ENCODE results near the gene HEXIM1.
"Not testable (repeated sequence)": the region's sequence is repeated elsewhere in the genome, so short reads cannot be mapped to it uniquely, and the experiment has no call there.

Gene HEXIM1

GRCh38 chr17:45117848-45118646, 30.2 kb upstream of the HEXIM1 start:
- no peak for TF ChIP-seq POLR2A (IDR thresholded peaks at IDR 0.05; ENCODE audit: low read depth, low read length)
- DNase-seq (ENCODE audit: insufficient read length, low spot score) (no peak), FAIRE-seq (no peak)

DNA sequence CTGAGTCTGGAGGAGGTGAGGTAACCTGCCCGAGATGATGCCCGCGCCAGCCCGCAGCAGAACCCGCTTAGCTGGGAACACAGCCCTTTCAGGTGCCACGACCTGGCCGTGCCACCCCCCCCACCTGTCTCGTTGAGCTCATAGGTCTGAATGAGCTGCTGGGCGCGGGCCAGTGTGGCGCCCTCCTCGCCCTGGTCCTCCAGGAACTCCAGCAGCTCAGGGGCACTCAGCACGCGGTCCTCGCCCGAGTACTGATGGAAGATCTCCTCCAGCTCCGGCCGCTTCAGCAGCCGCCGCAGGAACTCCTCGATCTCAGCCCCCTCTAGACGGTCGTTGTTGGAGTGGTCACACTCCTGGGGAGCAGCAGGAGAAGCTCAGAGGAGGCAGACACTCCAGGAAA, 29.6 kb upstream of the HEXIM1 start:
- DNase-seq (ENCODE audit: insufficient read length, low spot score) (no peak), FAIRE-seq (no peak)
- no peak for TF ChIP-seq POLR2A (IDR thresholded peaks at IDR 0.05; ENCODE audit: low read depth, low read length)

DNA sequence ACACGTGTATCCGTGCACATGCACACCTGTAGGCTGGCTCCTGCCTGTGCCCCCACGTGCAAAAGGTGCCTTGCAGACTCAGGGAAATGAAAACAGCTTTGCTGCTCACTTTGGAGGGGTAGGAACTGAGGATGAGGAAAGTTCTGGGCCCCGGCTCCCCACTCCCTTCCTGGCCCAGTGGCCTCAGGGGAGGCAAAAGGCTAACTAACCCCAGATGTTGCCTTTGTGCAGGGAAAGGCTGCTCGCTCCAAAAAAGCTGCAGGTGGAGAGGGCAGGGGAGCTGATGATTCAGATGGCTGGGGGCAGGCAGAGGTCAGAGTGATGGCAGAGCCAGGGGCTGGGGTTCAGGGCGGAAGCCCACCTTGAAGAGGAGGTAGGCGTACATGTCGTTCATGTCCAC, 28.3 kb upstream of the HEXIM1 start:
- no peak for FAIRE-seq
- no peak for TF ChIP-seq POLR2A (IDR thresholded peaks at IDR 0.05; ENCODE audit: low read depth, low read length)
- DNase-seq (ENCODE audit: insufficient read length, low spot score) = no peak

DNA sequence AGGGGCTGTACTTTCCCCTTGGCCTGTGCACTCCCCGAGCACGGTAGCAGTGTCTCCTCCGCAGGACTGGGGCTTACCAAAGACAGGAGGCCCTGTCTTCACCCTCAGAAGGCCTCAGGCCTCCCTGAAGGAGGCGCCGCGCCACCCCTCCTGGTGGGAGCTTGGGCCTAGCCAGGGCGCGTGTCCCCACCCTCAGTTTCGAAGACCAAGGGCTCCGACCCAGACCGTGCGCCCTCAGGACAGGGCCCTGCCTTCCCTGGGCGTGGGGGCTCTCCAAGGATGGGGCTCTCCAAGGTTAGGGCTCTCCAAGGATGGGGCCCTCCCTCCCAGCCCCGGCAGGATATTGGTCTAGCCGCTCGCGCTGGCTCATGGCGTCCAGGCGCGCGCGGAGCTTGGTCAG, 27.7 kb upstream of the HEXIM1 start:
- FAIRE-seq (no peak), DNase-seq (ENCODE audit: insufficient read length, low spot score) (no peak)
- no peak for TF ChIP-seq POLR2A (IDR thresholded peaks at IDR 0.05; ENCODE audit: low read depth, low read length)

DNA sequence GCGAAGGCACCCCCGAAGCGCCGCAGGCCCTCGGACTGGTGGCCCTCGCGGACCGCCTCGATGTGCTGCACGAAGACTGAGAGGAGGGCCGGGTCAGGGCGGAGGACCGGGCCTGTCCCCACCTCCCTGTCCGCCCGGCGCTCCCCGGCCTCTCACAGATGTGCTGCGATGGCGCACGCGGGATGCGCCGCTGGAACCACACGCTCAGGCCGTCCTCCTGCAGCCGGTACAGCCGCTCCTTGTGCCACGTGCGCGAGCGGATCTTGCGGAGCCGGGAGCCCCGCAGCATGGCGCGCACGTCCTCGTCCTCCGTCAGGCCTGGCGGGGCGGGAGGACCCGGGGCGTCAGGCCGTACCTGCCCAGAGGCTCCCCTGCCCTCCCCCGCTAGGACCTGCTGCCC, 27.2 kb upstream of the HEXIM1 start:
- FAIRE-seq (no peak), DNase-seq (ENCODE audit: insufficient read length, low spot score) (no peak)
- no peak for TF ChIP-seq POLR2A (IDR thresholded peaks at IDR 0.05; ENCODE audit: low read depth, low read length)

DNA sequence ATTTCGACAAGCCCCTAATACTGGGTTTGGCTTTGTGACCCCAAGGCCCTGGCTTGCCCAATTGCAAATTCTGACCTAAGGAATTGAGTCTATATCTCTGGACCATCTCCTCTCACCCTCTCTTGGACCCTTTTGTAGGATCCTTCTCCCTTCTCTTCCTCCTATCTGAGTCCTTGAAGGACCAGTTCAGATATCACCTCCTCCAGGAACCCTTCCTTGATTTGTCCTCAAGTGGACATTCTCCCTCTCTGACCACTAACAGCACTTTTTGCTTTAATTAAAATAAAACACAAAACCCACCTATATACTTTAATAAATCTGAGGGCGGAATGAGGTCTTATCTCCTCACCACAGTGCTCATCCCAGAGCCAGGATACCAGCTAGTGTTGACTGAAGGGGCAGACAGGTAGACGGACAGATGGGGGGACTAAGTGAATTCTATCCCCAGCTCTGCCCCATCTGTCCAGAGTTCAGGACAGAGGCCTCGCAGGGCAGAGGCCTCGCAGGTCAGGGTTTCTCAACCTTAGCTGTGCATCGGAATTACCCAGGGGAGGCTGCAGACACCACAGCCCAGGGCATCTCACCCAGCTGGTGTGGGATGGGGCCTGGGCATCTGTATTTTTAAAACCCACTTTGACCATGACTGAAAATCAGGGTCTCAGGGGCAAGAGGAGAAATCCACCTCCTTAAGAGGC, 25.1 kb upstream of the HEXIM1 start:
- DNase-seq (ENCODE audit: insufficient read length, low spot score) (no peak), FAIRE-seq (no peak)
- TF ChIP-seq POLR2A (IDR thresholded peaks at IDR 0.05; ENCODE audit: low read depth, low read length) = no peak

GRCh38 chr17:45123930-45124796, 24.1 kb upstream of the HEXIM1 start:
- DNase-seq (ENCODE audit: insufficient read length, low spot score) (peak; percentile 100), FAIRE-seq (peak; percentile 67)
- no peak for TF ChIP-seq POLR2A (IDR thresholded peaks at IDR 0.05; ENCODE audit: low read depth, low read length)

GRCh38 chr17:45124797-45125122, 23.5 kb upstream of the HEXIM1 start:
- not testable (repeated sequence) for FAIRE-seq; DNase-seq (ENCODE audit: insufficient read length, low spot score)

DNA sequence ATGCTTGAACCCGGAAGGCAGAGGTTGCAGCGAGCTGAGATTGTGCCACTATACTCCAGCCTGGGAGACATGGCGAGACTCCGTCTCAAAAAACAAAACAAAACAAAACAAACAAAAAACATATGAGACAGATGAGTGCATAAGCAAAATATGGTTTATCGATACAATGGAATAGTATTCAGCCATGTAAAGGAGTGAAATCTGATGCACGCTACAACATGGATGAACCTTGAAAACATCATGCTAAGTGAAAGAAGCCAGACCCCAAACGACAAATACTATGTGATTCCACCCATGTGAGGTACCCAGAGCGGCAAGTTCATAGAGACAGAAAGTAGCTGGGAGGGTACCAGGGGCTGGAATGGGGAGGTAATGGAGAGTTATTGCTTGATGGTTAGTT, 22.8 kb upstream of the HEXIM1 start:
- no peak for DNase-seq (ENCODE audit: insufficient read length, low spot score)
- no peak for TF ChIP-seq POLR2A (IDR thresholded peaks at IDR 0.05; ENCODE audit: low read depth, low read length)
- FAIRE-seq = no peak

GRCh38 chr17:45127207-45127547, 21.1 kb upstream of the HEXIM1 start:
- DNase-seq (ENCODE audit: insufficient read length, low spot score) = no peak
- no peak for TF ChIP-seq POLR2A (IDR thresholded peaks at IDR 0.05; ENCODE audit: low read depth, low read length)
- no peak for FAIRE-seq

DNA sequence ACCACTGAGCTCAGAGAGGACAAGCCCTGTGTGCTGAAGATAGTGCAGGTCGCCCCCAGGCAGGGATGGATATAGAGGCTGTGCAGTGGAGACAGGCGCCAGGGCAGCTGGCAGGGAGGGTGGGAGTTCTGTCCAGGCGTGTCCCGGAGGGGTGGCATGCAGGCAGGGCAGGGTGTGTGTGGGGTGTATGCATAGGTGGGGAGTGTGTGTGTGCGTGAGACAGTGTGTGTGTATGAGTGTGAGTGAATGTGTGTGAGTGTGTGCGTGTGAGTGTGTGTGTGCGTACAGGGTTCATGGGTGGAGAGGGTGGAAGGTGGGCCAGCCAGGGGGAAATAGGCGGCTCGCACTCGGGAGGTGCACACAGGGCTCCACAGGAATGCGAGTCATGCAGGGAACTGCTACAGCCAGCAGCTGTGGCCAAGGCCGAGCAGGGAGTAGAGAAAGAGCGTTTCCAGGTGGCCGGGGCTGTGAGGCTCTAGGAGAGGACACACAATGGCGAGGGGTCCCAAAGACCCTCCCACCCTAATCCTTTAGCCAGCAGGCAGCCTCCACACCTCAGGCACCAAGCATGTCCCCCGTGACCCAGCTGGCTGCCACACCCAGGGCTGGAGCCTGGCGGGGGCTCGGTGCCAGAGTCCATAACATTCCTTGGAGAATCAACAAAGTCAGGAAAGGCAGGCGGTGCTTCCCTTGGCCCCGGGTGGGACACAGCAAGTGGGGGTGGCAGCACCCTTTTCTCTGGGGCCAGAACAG, 20.6 kb upstream of the HEXIM1 start:
- DNase-seq (ENCODE audit: insufficient read length, low spot score) (peak; percentile 75), FAIRE-seq (no peak)
- TF ChIP-seq POLR2A (IDR thresholded peaks at IDR 0.05; ENCODE audit: low read depth, low read length) = no peak; the same call in 1 of the 2 replicates

GRCh38 chr17:45128331-45128730, 19.9 kb upstream of the HEXIM1 start:
- TF ChIP-seq POLR2A (IDR thresholded peaks at IDR 0.05; ENCODE audit: low read depth, low read length) = no peak
- DNase-seq (ENCODE audit: insufficient read length, low spot score) = no peak
- no peak for FAIRE-seq

DNA sequence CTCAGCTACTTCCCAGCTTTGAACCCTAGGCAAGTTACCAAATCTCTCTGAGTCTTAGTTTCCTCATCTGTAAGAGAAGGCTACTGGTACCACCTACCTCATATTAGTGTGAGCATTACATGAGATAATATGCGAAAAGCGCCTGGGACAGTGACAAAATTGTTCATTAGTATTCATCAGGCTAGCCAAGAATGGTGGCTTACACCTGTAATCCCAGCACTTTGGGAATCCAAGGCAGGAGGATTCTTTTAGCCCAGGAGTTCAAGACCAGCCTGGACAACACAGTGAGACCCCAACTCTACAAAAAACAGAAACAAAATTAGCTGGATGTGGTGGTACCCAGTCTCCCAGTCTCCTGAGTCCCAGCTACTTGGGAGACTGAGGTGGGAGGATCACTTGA, 19.3 kb upstream of the HEXIM1 start:
- FAIRE-seq = no peak
- no peak for TF ChIP-seq POLR2A (IDR thresholded peaks at IDR 0.05; ENCODE audit: low read depth, low read length)
- DNase-seq (ENCODE audit: insufficient read length, low spot score) = no peak

GRCh38 chr17:45129426-45129939, 18.8 kb upstream of the HEXIM1 start:
- FAIRE-seq (no peak), DNase-seq (ENCODE audit: insufficient read length, low spot score) (no peak)
- no peak for TF ChIP-seq POLR2A (IDR thresholded peaks at IDR 0.05; ENCODE audit: low read depth, low read length)
